SK-N-SH (cell line): Measurements from ENCODE around the gene UTP4. TPM values are rescaled to one million over a fixed set of nuclear protein-coding genes. Genes with fewer than 3 reads are reported as not detected.

Experiments
- CTCF ChIA-PET: fragments of 300-600, 350-600 bp; formaldehyde crosslinking; extraction: SDS; loops from one replicate; lab custom pipeline; 2021; lab: Yijun Ruan, JAX
- POLR2A ChIA-PET: fragments of 350-600 bp; sonication (Branson Sonifier 250); formaldehyde crosslinking; extraction: SDS; loops from one replicate; lab custom pipeline; 2020; ENCODE audit warnings: antibody characterized with exemption, inconsistent platforms; lab: Yijun Ruan, JAX
- DNase-seq: peaks from one replicate; pipeline ENCODE4 v3.0.0; 2012
- H2AFZ ChIP-seq: fragments of 200-600 bp; sonication (generic); 2 replicates; pipeline ENCODE4 v1.8.1; 2016; ENCODE audit warnings: antibody characterized with exemption, mild to moderate bottlenecking, low read depth
- H3F3A ChIP-seq: fragments of 200-600 bp; sonication (generic); replicated peaks from 2 replicates; pipeline ENCODE3; 2016; ENCODE audit warnings: antibody characterized with exemption, mild to moderate bottlenecking; ENCODE audit not compliant: insufficient read depth
- H3K27ac ChIP-seq, 2 experiments: fragments of 200-500 bp in 1 of 2; fragments of 200-600 bp in 1 of 2; sonication (Bioruptor generic) in 1 of 2; sonication (generic), shearing (Covaris generic) in 1 of 2; 2 replicates each; pipeline versions ENCODE4 v1.5.1 to v1.6.1; 2014 to 2016; ENCODE audit warnings: low read depth in 2 of 2, inconsistent platforms in 1 of 2, low read length in 1 of 2, mild to moderate bottlenecking in 1 of 2, mixed read lengths in 1 of 2
- H3K27me3 ChIP-seq: fragments of 200-600 bp; sonication (generic), shearing (Covaris generic); 2 replicates; pipeline ENCODE4 v1.6.1; 2016; ENCODE audit warnings: mixed run types; ENCODE audit not compliant: insufficient read depth
- H3K36me3 ChIP-seq, 2 experiments: fragments of 200-500 bp in 1 of 2; fragments of 200-600 bp in 1 of 2; sonication (Bioruptor generic) in 1 of 2; sonication (generic) in 1 of 2; replicated peaks in 1 of 2; 2 replicates each; pipeline versions ENCODE3 to v1.5.1; 2014 to 2016; ENCODE audit warnings: low read length in 1 of 2, mild to moderate bottlenecking in 1 of 2; ENCODE audit not compliant: insufficient read depth in 2 of 2, control insufficient read depth in 1 of 2
- H3K4me1 ChIP-seq, 2 experiments: fragments of 200-500 bp in 1 of 2; fragments of 200-600 bp in 1 of 2; sonication (Bioruptor generic) in 1 of 2; sonication (generic), shearing (Covaris generic) in 1 of 2; 2 replicates each; pipeline versions ENCODE4 v1.5.1 to v1.6.1; 2014 to 2016; ENCODE audit warnings: low read depth in 1 of 2, low read length in 1 of 2, mixed run types in 1 of 2; ENCODE audit not compliant: insufficient read depth in 2 of 2, control insufficient read depth in 1 of 2
- H3K4me2 ChIP-seq: fragments of 200-600 bp; sonication (generic), shearing (Covaris generic); 2 replicates; pipeline ENCODE4 v1.6.1; 2017; ENCODE audit warnings: mixed run types
- H3K4me3 ChIP-seq, 2 experiments: fragments of 200-500 bp in 1 of 2; fragments of 200-600 bp in 1 of 2; sonication (Bioruptor generic) in 1 of 2; sonication (generic), shearing (Covaris generic) in 1 of 2; 2 replicates each; pipeline versions ENCODE4 v1.5.1 to v1.8.1; 2014 to 2016; ENCODE audit warnings: low read depth in 2 of 2, inconsistent platforms in 1 of 2, low read length in 1 of 2, mild to moderate bottlenecking in 1 of 2, mixed read lengths in 1 of 2, moderate library complexity in 1 of 2
- H3K79me2 ChIP-seq: fragments of 200-600 bp; sonication (generic); 2 replicates; pipeline ENCODE4 v1.8.1; 2017; ENCODE audit warnings: mild to moderate bottlenecking; ENCODE audit not compliant: insufficient read depth
- H3K9ac ChIP-seq: fragments of 200-600 bp; sonication (generic); 2 replicates; pipeline ENCODE4 v1.6.1; 2017; ENCODE audit warnings: mixed run types
- H3K9me2 ChIP-seq: fragments of 200-600 bp; sonication (generic); 2 replicates; pipeline ENCODE4 v1.6.1; 2017; ENCODE audit warnings: mixed run types
- H3K9me3 ChIP-seq: fragments of 200-600 bp; sonication (generic); 2 replicates; pipeline ENCODE4 v1.6.1; 2017; ENCODE audit warnings: mixed run types, mild to moderate bottlenecking, moderate library complexity
- H4K20me1 ChIP-seq: fragments of 200-600 bp; sonication (generic); 2 replicates; pipeline ENCODE4 v1.6.1; 2017; ENCODE audit warnings: mild to moderate bottlenecking, mixed run types; ENCODE audit not compliant: insufficient read depth
- EP300 ChIP-seq, 2 experiments: IDR thresholded peaks; 2 replicates each; pipeline versions ENCODE4 v1.4.0 to v1.6.1; 2012; ENCODE audit warnings: borderline replicate concordance in 1 of 2, low read depth in 1 of 2, low read length in 1 of 2
- FOSL2 ChIP-seq: IDR thresholded peaks from 2 replicates; pipeline ENCODE4 v1.4.0; 2012; ENCODE audit warnings: low read depth, mild to moderate bottlenecking, moderate library complexity, borderline replicate concordance
- GABPA ChIP-seq: IDR thresholded peaks from 2 replicates; pipeline ENCODE4 v1.4.0; 2012; ENCODE audit warnings: low read depth, mild to moderate bottlenecking
- JUND ChIP-seq: IDR thresholded peaks from 2 replicates; pipeline ENCODE4 v1.4.0; 2012
- MEF2A ChIP-seq: IDR thresholded peaks from 2 replicates; pipeline ENCODE4 v1.4.0; 2012; ENCODE audit warnings: low read depth, borderline replicate concordance
- RCOR1 ChIP-seq: fragments of 150-350 bp; IDR thresholded peaks from 2 replicates; pipeline ENCODE4 v1.6.1; 2017; ENCODE audit warnings: antibody characterized with exemption, low read length
- SMC3 ChIP-seq: IDR thresholded peaks from 2 replicates; pipeline ENCODE4 v1.6.1; 2012; ENCODE audit warnings: low read depth, low read length, improper control_type of control experiment
- TEAD4 ChIP-seq: IDR thresholded peaks from 2 replicates; pipeline ENCODE4 v1.4.0; 2012; ENCODE audit warnings: mild to moderate bottlenecking, borderline replicate concordance; ENCODE audit not compliant: insufficient read depth
- ZBTB33 ChIP-seq: IDR thresholded peaks from 2 replicates; pipeline ENCODE4 v1.4.0; 2012; ENCODE audit warnings: low read depth, borderline replicate concordance
- polyA plus RNA-seq, 3 experiments: library from polyadenylated mRNA; depleted of rRNA; stranded (reverse); fragments of >200 nt; gene quantifications; 2 replicates each; pipeline ENCODE4 v1.2.3, GENCODE V29; 2012
- TF ChIP-seq, protein P1 (sequence below): fragments of 150-350 bp; IDR thresholded peaks from 2 replicates; pipeline ENCODE4 v1.6.1; 2016; ENCODE audit warnings: mild to moderate bottlenecking, low read depth, low read length

The UTP4 gene
- polyA plus RNA-seq, 1 of the 3 experiments (the other 2 are of a cell fraction): 66.5 TPM

- TF ChIP-seq, protein P1, sequence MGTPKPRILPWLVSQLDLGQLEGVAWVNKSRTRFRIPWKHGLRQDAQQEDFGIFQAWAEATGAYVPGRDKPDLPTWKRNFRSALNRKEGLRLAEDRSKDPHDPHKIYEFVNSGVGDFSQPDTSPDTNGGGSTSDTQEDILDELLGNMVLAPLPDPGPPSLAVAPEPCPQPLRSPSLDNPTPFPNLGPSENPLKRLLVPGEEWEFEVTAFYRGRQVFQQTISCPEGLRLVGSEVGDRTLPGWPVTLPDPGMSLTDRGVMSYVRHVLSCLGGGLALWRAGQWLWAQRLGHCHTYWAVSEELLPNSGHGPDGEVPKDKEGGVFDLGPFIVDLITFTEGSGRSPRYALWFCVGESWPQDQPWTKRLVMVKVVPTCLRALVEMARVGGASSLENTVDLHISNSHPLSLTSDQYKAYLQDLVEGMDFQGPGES: no peak
- peak; percentile 58; the same call in 1 of the 2 replicates for TF ChIP-seq TEAD4
- peak; percentile 25 for TF ChIP-seq JUND
- TF ChIP-seq ZBTB33: no peak
- peak; percentile 47 to 69 for TF ChIP-seq EP300 (IDR thresholded peaks at IDR 0.05; ENCODE audit: borderline replicate concordance in 1 of 2, low read depth in 1 of 2, low read length in 1 of 2)
- TF ChIP-seq RCOR1: peak; percentile 69; the same call in 1 of the 2 replicates
- no peak for TF ChIP-seq MEF2A
- TF ChIP-seq SMC3: no peak; the same call in 1 of the 2 replicates
- no peak for TF ChIP-seq GABPA
- peak; percentile 12; the same call in 1 of the 2 replicates for TF ChIP-seq FOSL2
These were observed 47.0 kb downstream of the UTP4 start (continued) for GRCh38 chr16:69179328-69180010.

GRCh38 chr16:69180011-69180338 is 47.5 kb downstream of the UTP4 start:
- Histone ChIP-seq H3K27me3 (no peaks in the 10 kb centered on the region), H3K4me3 (no peak overlapping the region), H3K4me2 (peak overlapping the region; percentile 36; the same call in 1 of the 2 replicates), H3K9ac (no peak overlapping the region), H4K20me1 (no peaks in the 10 kb centered on the region), H3K9me3 (no peaks in the 10 kb centered on the region)
- no peak for TF ChIP-seq RCOR1
- TF ChIP-seq GABPA: no peak
- TF ChIP-seq EP300 (IDR thresholded peaks at IDR 0.05; ENCODE audit: borderline replicate concordance in 1 of 2, low read depth in 1 of 2, low read length in 1 of 2): no peak
- TF ChIP-seq, all 33 proteins: peak for 0
- ChIA-PET POLR2A (interaction anchor here (1.3 to 1.4 kb wide), 2 partner anchors 8 to 9 kb away, joined by 3 read pairs; no protein-coding TSS in a partner anchor), CTCF (interaction anchor here (0.7 to 1.7 kb wide), 4 partner anchors 11 to 60 kb away, joined by 3 to 4 read pairs (median 4); no protein-coding TSS in a partner anchor)
- no peaks in the 10 kb centered on the region for H3K9me2 ChIP-seq
- DNase-seq: no peak
- peak overlapping the region; percentile 63 to 86 for H3K27ac ChIP-seq
- no peak overlapping the region for H2AFZ ChIP-seq
- no peaks in the 10 kb centered on the region for H3K79me2 ChIP-seq
- H3K36me3 ChIP-seq: no peaks in the 10 kb centered on the region
- peaks cover 15 to 16% of the 10 kb centered on the region in 2 experiments for H3K4me1 ChIP-seq
- H3F3A ChIP-seq: peaks cover 29% of the 10 kb centered on the region
